Bronchial epithelial cell (primary cell): ENCODE measurements around the gene ROR2. TPM values are rescaled to one million over a fixed set of nuclear protein-coding genes. Genes with fewer than 3 reads are reported as not detected.

Experiments
- DNase-seq: peaks from one replicate; pipeline ENCODE4 v3.0.0-alpha.2; 2010; ENCODE audit warnings: low read depth
- FAIRE-seq: peaks from 2 replicates; lab custom pipeline; 2011; peaks lifted over from hg19 to GRCh38; lab: Jason Lieb, UNC
- H3K27me3 ChIP-seq: 2 replicates; pipeline ENCODE4 v1.5.1; 2011; ENCODE audit warnings: low read length; ENCODE audit not compliant: control insufficient read depth, insufficient read depth
- H3K36me3 ChIP-seq: 2 replicates; pipeline ENCODE4 v1.5.1; 2011; ENCODE audit warnings: low read length; ENCODE audit not compliant: control insufficient read depth, insufficient read depth
- H3K4me3 ChIP-seq: 2 replicates; pipeline ENCODE4 v1.5.1; 2011; ENCODE audit warnings: mild to moderate bottlenecking, low read depth, low read length, control low read depth
- total RNA-seq: library from RNA; depleted of rRNA; stranded (reverse); fragments of >200 nt; gene quantifications from 2 replicates; pipeline ENCODE4 v1.2.1, GENCODE V29; 2014
- TF ChIP-seq, protein P1 (sequence below): IDR thresholded peaks from 2 replicates; pipeline ENCODE4 v1.5.1; 2011; ENCODE audit warnings: mild to moderate bottlenecking, moderate library complexity, low read length, control low read depth, inconsistent platforms; ENCODE audit not compliant: insufficient read depth, severe bottlenecking

The ROR2 gene
- total RNA-seq, 1 donor from 2014 or later: 0.26 TPM

DNA sequence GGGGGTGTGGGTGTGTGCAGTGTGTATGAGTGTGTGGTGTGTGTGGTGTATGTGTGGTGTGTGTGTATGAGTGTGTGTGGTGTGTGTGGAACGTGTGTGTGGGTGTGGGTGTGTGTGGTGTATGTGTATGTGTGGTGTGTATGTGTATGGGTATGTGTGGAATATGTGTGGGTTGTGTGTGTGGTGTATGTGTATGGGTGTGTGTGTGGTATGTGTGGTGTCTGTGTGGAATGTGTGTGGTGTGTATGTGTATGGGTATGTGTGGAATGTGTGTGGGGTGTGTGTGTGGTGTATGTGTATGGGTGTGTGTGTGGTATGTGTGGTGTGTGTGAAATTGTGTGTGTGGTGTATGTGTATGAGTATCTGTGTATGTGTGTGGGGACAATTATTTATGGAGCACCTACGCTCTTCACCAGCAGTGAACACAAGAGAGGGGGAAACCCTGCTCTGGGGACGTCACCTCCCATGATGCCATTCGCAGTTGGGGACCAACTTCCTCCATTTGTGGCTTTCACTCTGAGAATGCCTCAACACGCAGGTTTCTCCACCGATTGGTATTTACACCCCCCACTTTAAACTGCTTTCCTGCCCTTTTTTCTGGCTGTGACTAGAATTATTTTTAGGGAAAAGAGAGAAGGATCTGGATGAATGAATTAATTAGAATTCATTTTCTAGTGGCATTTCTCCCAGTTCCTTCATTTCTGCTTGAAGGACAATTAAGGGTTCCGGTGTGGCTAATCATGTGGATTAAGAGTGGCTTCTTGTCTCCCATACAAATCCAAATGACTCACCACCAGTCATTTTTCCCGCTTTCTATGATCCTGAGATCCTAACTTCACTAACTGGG is 238.1 kb downstream of the ROR2 start:
- TF ChIP-seq, protein P1, sequence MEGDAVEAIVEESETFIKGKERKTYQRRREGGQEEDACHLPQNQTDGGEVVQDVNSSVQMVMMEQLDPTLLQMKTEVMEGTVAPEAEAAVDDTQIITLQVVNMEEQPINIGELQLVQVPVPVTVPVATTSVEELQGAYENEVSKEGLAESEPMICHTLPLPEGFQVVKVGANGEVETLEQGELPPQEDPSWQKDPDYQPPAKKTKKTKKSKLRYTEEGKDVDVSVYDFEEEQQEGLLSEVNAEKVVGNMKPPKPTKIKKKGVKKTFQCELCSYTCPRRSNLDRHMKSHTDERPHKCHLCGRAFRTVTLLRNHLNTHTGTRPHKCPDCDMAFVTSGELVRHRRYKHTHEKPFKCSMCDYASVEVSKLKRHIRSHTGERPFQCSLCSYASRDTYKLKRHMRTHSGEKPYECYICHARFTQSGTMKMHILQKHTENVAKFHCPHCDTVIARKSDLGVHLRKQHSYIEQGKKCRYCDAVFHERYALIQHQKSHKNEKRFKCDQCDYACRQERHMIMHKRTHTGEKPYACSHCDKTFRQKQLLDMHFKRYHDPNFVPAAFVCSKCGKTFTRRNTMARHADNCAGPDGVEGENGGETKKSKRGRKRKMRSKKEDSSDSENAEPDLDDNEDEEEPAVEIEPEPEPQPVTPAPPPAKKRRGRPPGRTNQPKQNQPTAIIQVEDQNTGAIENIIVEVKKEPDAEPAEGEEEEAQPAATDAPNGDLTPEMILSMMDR: no peak
- DNase-seq: peak; percentile 49
- Histone ChIP-seq H3K4me3 (no peak overlapping the region), H3K36me3 (no peaks in the 10 kb centered on the region), H3K27me3 (no peaks in the 10 kb centered on the region)
- no peak for FAIRE-seq

DNA sequence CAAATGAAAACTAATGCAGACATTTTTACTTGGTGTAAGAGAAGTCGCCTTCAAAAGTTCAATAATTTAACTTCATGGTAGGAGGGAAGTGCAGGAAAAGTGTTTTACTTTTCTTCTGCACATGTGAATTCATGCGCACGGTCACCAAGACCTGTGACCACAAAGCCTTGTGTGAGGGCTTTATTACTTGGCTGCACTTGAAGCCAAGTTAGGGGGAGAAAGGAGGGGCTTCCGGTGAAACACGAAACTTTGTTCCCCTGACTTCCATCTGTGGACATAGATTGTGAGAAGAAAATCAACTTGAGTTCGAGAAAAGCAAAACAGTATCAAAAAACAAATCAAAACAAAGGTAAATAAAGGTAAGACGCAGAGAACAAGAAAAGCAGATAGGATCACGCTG is 239.9 kb downstream of the ROR2 start:
- TF ChIP-seq, protein P1: no peak
- Histone ChIP-seq H3K4me3 (no peak overlapping the region), H3K36me3 (no peaks in the 10 kb centered on the region), H3K27me3 (no peaks in the 10 kb centered on the region)
- FAIRE-seq (no peak), DNase-seq (no peak)

DNA sequence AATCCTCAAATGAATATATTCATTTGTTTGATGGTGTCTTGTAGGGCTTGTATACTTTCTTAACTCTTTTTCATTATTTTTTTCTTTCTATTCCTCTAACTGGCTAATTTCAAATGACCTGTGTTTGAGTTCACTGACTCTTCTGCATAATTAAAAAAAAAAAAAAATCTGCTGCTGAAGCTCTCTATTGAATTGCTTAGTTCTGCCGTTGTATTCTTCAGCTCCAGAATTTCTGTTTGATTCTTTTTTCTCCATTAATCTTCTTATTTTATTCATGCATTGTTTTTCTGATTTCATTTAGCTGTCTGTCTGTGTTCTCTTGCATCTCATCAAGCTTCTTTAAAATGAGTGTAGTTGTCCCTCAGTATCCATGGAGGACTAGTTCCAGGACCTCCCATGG is 244.6 kb downstream of the ROR2 start:
- TF ChIP-seq, protein P1: no peak
- DNase-seq: no peak

DNA sequence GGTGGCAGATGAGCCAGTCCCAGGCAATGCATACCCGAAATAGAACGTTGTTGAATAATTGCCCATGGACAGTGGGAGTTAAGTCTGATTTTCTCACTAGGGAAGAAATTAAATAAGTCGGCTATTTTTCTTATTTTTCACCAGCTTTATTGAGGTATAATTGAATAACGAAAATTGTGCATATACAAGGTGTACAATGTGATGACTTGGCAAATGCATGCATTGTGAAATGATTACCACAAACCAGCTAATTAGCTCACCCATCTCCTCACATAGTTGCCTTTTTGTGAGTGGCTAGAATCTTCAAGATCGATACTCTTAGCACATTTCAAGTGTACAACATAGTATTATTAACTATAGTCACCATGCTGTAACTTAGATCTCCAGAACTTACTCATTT is 249.6 kb downstream of the ROR2 start:
- H3K36me3 ChIP-seq: no peaks in the 10 kb centered on the region
- DNase-seq (no peak), FAIRE-seq (no peak)
- no peaks in the 10 kb centered on the region for H3K27me3 ChIP-seq
- TF ChIP-seq, protein P1: no peak
- no peak overlapping the region for H3K4me3 ChIP-seq

More for the DNA sequence above, 244.6 kb downstream of the ROR2 start:
- H3K36me3 ChIP-seq: no peaks in the 10 kb centered on the region
- FAIRE-seq: no peak
- H3K27me3 ChIP-seq: no peaks in the 10 kb centered on the region
- no peak overlapping the region for H3K4me3 ChIP-seq

DNA sequence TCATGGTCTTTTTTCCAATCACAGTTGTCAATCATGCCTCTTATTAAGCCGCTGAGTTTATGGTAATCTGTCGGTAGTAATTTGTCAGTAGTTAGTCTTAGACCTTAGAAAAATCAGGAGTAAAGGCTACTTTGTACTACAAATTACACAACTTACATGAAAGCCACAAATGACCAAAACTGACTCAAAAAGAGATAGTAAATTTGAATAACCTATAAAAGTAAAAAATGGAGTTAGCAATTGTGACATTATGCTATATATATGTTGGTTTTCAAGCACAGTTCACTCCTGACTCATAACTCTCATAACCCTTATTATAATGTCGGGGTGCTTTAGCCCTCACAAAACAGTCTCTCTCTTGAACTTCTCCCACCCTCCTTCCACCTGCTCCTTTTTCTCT is 251.8 kb downstream of the ROR2 start:
- no peaks in the 10 kb centered on the region for H3K36me3 ChIP-seq
- no peaks in the 10 kb centered on the region for H3K27me3 ChIP-seq
- TF ChIP-seq, protein P1: no peak
- DNase-seq (no peak), FAIRE-seq (no peak)
- H3K4me3 ChIP-seq: no peak overlapping the region
